Kidney epithelial cell (primary cell): ENCODE data around the gene CABP5. TPM values are rescaled to one million over a fixed set of nuclear protein-coding genes. Genes with fewer than 3 reads are reported as not detected.

ENCODE experiments used
- DNase-seq: peaks from one replicate; pipeline ENCODE4 v3.0.0-alpha.2; 2010; ENCODE audit warnings: low read depth
- H3K27me3 ChIP-seq: 2 replicates; pipeline ENCODE4 v1.6.0; 2011; ENCODE audit warnings: low read length; ENCODE audit not compliant: control insufficient read depth, insufficient read depth
- H3K36me3 ChIP-seq: 2 replicates; pipeline ENCODE4 v1.5.1; 2011; ENCODE audit warnings: low read length; ENCODE audit not compliant: control insufficient read depth, insufficient read depth
- H3K4me3 ChIP-seq: 2 replicates; pipeline ENCODE4 v1.5.1; 2011; ENCODE audit warnings: low read depth, mild to moderate bottlenecking, control low read depth, low read length
- total RNA-seq: library from RNA; depleted of rRNA; stranded (reverse); fragments of >200 nt; gene quantifications from 2 replicates; pipeline ENCODE4 v1.2.3, GENCODE V29; 2015
- TF ChIP-seq, protein P1 (sequence below): IDR thresholded peaks from 2 replicates; pipeline ENCODE4 v1.5.1; 2011; ENCODE audit warnings: mild to moderate bottlenecking, moderate library complexity, low read length, control low read depth, inconsistent platforms; ENCODE audit not compliant: insufficient read depth, poor library complexity, severe bottlenecking

The CABP5 gene
- total RNA-seq, 1 donor from 2014 or later = not detected

DNA sequence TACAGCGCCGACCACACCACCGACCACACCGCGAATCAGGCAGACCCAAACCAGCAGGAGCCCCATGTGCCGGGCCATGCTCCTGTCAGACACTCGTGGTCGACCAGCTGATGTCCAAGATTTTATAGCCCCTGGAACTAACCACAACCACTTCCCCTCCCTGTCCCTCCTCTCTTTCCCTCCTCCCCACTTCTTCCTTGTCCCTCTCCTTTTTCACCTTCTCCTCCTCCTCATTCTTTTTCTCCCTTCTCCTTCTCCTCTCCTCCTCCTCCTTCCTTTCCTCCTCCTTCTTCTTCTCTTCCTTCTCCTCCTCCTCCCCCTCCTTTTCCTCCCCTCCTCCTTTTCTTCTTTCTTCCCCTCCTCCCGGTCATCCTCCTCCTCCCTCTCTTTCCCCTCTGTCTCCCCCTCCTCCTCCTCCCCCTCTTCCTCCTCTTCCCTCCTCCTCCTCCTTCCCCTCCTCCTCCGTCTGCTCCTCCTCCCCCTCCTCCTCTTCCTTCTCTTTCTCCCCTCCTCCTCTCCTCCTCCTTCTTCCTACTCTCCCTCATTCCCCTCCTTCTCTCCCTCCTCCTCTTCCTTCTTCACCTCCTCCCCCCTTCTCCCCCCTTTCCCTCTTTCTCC, 52.6 kb downstream of the CABP5 start:
- Histone ChIP-seq H3K4me3 (no peak overlapping the region), H3K27me3 (peaks cover 5% of the 10 kb centered on the region), H3K36me3 (no peaks in the 10 kb centered on the region)
- TF ChIP-seq, protein P1, sequence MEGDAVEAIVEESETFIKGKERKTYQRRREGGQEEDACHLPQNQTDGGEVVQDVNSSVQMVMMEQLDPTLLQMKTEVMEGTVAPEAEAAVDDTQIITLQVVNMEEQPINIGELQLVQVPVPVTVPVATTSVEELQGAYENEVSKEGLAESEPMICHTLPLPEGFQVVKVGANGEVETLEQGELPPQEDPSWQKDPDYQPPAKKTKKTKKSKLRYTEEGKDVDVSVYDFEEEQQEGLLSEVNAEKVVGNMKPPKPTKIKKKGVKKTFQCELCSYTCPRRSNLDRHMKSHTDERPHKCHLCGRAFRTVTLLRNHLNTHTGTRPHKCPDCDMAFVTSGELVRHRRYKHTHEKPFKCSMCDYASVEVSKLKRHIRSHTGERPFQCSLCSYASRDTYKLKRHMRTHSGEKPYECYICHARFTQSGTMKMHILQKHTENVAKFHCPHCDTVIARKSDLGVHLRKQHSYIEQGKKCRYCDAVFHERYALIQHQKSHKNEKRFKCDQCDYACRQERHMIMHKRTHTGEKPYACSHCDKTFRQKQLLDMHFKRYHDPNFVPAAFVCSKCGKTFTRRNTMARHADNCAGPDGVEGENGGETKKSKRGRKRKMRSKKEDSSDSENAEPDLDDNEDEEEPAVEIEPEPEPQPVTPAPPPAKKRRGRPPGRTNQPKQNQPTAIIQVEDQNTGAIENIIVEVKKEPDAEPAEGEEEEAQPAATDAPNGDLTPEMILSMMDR = no peak
- DNase-seq = no peak

Other genes with a start within 250 kb of the CABP5 start
- gene TPRX1, start 239.5 kb downstream of the CABP5 start, total RNA-seq = not detected in 2 replicates
- not detected in 2 replicates for gene CRX, start 222.1 kb downstream of the CABP5 start, total RNA-seq
- not detected in 2 replicates for gene TPRX2, start 184.8 kb downstream of the CABP5 start, total RNA-seq
- gene SULT2A1, start 157.8 kb downstream of the CABP5 start, total RNA-seq = not detected in 2 replicates
- not detected in 2 replicates for gene BSPH1, start 51.9 kb downstream of the CABP5 start, total RNA-seq
- gene ELSPBP1, start 49.4 kb downstream of the CABP5 start, total RNA-seq = not detected in 2 replicates
- gene PLA2G4C, start 66.7 kb upstream of the CABP5 start, total RNA-seq = 15.8 and 21.3 TPM in 2 replicates
- gene LIG1, start 126.3 kb upstream of the CABP5 start, total RNA-seq = 15.0 and 17.6 TPM in 2 replicates
- gene ZSWIM9, start 126.6 kb upstream of the CABP5 start, total RNA-seq = 1.6 and 1.8 TPM in 2 replicates
- gene CARD8, start 211.8 kb upstream of the CABP5 start, total RNA-seq = 11.2 and 14.1 TPM in 2 replicates
- 3.0 and 4.0 TPM in 2 replicates for gene ZNF114, start 226.0 kb upstream of the CABP5 start, total RNA-seq